ENCODE data around the gene HYAL3.

DNA sequence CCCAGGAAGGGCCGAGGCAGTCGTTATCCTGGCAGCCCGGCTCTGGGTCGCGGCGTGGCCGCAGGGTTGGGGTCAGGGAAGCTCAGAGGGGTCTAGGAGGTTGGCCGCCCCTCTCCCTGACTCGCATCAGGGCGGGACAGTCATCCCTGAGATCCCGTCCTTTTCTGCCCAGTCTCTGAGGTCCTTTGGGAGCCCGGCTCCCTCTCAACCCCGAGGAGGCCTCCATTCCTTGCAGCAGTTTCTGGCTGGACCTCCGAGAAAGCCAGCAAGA lies 22.8 kb upstream of the HYAL3 start:
- TF ChIP-seq ESRRA (IDR thresholded peaks at IDR 0.05; ENCODE audit: low read length) (no peak), TCF7 (IDR thresholded peaks at IDR 0.05; ENCODE audit: borderline replicate concordance) (no peak), POLR2A (IDR thresholded peaks at IDR 0.05; ENCODE audit: low read depth, low read length) (no peak)

All from GM12878 (cell line).